IMR-90 (cell line): ENCODE measurements around the gene CDHR2.

Source experiments
- CTCF ChIP-seq: conservative IDR thresholded peaks from 2 replicates; pipeline ENCODE4 v1.5.1; 2012; ENCODE audit warnings: mild to moderate bottlenecking, low read depth, low read length, improper control_type of control experiment
- NFE2L2 ChIP-seq: fragments of 150-350 bp; IDR thresholded peaks from 2 replicates; pipeline ENCODE4 v1.6.1; 2016; ENCODE audit warnings: low read depth, mild to moderate bottlenecking, low read length
- POLR2A ChIP-seq: IDR thresholded peaks from 2 replicates; pipeline ENCODE4 v1.6.1; 2012; ENCODE audit warnings: mild to moderate bottlenecking, low read depth, low read length

GRCh38 chr5:176553260-176554085 lies 4.3 kb downstream of the CDHR2 start:
- no peak for TF ChIP-seq CTCF
- TF ChIP-seq POLR2A, result no peak
- TF ChIP-seq NFE2L2, result no peak
